ENCODE measurements around the gene PCDHGA9.

GRCh38 chr5:141354900-141355469, 47.6 kb upstream of the PCDHGA9 start, which contains the start of gene PCDHGA4:
- TF ChIP-seq POLR2A (IDR thresholded peaks at IDR 0.05; ENCODE audit: low read depth) (no peak), POLR2AphosphoS5 (IDR thresholded peaks at IDR 0.05) (no peak), CTCF (IDR thresholded peaks at IDR 0.05) (peak; percentile 30 to 33 (median 32))
